ENCODE results near the gene PKDCC.

Gene PKDCC

GRCh38 chr2:42050010-42050702, 2.3 kb downstream of the PKDCC start:
- DNase-seq = no peak

- DNase-seq = no peak
Measured at GRCh38 chr2:42050703-42051542, 3.1 kb downstream of the PKDCC start.

GRCh38 chr2:42051543-42052235, 3.9 kb downstream of the PKDCC start:
- DNase-seq = no peak

- no peak for DNase-seq
Measured at GRCh38 chr2:42052702-42053481, 5.1 kb downstream of the PKDCC start.

- no peak for DNase-seq
Measured at GRCh38 chr2:42053482-42053790, 5.6 kb downstream of the PKDCC start.

- no peak for DNase-seq
Measured at GRCh38 chr2:42053791-42054701, 6.2 kb downstream of the PKDCC start.

- no peak for DNase-seq
Measured at GRCh38 chr2:42054714-42055430, 7.1 kb downstream of the PKDCC start.

GRCh38 chr2:42055573-42056514, 8.0 kb downstream of the PKDCC start:
- no peak for DNase-seq

GRCh38 chr2:42057159-42057901, 9.5 kb downstream of the PKDCC start:
- no peak for DNase-seq

GRCh38 chr2:42057902-42058450, 10.2 kb downstream of the PKDCC start:
- no peak for DNase-seq

GRCh38 chr2:42059261-42059898, 11.6 kb downstream of the PKDCC start:
- DNase-seq = no peak

GRCh38 chr2:42060028-42060427, 12.2 kb downstream of the PKDCC start:
- DNase-seq = no peak

GRCh38 chr2:42060718-42061619, 13.1 kb downstream of the PKDCC start:
- DNase-seq = no peak

GRCh38 chr2:42061839-42062238, 14.0 kb downstream of the PKDCC start:
- no peak for DNase-seq

- DNase-seq = no peak
Measured at GRCh38 chr2:42063431-42064171, 15.8 kb downstream of the PKDCC start.

- no peak for DNase-seq
Measured at GRCh38 chr2:42064417-42064942, 16.7 kb downstream of the PKDCC start.
